Stimulated activated CD8-positive, alpha-beta memory T cell treated with anti-CD3 and anti-CD28 coated beads, Interleukin-15, amount 100 ng/mL, for 1 hour (primary cell): Measurements from ENCODE around the gene PHLPP1.

Source experiments
- DNase-seq: peaks from one replicate; pipeline ENCODE4 v3.0.0-alpha.2; 2020; ENCODE audit warnings: low read depth

PHLPP1 gene

DNA sequence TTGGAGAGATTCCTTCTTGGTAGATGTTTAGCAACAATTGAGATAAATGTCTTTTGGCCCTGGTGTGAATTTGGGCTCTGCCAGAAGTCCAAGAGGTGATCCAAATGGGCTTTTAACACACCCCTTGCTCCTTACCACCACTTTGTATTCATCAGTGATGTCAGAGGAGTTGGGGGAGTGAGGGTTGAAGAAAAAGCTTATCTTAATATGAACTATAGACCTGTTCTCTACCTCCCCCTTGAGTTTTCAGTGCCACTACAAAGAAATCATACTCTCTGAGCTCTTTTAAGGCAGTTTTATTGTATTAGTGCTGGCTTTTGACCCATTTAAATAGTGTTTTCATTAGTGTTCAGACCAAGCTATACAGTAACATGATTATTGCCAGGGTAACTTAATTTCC lies 229.1 kb downstream of the PHLPP1 start:
- DNase-seq, result no peak

DNA sequence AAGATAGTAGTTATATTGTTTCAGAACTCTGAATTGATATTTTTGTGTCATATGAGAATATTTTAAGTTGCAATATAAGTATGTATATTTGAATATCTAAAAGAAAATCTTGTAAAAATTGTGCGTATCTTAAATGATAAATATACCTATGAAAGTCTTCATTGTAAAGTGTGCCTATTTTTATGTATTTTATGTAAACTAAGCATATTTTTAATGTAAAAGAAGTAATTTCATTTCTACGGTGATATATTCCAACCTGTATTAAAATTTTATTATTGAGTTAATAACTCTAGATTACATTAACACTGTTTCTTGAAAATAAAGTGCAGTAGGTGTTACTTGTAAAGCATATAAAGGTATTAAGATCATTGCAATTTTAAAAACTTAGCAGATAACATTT lies 233.4 kb downstream of the PHLPP1 start:
- DNase-seq, result no peak

- DNase-seq, result no peak
These were observed 234.9 kb downstream of the PHLPP1 start for GRCh38 chr18:62950246-62950645.

DNA sequence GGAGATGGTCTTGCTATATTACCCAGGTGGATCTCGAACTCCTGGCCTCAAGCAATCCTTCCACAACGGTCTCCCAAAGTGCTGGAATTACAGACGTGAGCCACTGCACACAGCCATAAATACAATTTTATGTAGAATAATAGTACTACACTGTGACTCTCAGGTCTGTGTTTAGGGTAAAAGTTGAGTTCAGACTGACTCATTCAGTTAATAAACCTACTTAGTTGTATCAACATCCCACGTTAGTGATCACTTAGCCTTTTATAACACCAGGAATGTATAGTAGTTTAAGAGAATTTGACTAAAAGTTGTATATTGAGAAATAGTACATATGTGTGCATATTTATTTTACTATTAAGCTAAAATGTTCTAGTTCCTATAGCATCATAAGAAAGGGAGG lies 237.5 kb downstream of the PHLPP1 start:
- no peak for DNase-seq

GRCh38 chr18:62953663-62954062 lies 238.3 kb downstream of the PHLPP1 start:
- DNase-seq, result no peak

- DNase-seq, result no peak
These were observed 239.0 kb downstream of the PHLPP1 start for GRCh38 chr18:62954366-62954765.

- no peak for DNase-seq
These were observed 242.6 kb downstream of the PHLPP1 start for GRCh38 chr18:62957885-62958472.

- DNase-seq, result no peak
These were observed 244.1 kb downstream of the PHLPP1 start for GRCh38 chr18:62959481-62959880.

- DNase-seq, result no peak
These were observed 248.2 kb downstream of the PHLPP1 start for GRCh38 chr18:62963507-62963906.

DNA sequence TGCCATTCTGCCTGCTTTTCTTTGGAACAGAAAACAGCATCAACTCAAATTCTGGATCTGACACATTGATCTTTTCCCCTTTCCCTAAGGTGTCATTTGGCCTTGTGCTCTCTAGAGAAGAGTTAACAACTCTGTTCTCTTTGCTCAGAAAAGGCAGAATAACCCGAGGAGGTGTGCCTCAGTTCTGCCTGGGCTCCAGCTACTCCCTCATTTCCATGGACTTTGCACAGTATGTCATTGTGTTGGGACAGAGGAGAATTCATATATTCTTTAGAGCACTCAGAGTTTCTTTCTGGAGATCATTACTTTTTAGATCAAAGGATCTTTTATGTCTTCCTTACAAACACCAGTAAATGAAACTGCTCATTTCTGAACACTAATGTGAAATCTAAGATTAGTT lies 249.1 kb downstream of the PHLPP1 start:
- DNase-seq, result no peak

DNA sequence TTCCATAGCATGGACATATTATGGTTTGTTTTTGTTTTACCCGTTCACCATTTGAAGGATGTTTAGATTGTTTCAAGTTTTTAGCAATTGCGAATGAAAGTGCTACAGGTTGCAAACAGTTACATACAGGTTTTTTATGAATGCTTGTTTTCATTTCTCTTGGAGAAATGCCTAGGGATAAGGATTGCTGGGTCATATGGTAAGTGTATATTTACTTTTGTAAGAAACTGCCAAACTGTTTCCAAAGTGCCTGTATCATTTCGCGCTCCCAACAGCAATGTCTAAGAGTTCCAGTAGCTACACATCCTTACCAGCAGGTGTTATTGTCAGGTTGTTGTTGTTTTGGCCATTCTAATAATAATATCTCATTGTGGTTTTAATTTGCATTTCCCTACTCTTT lies 251.7 kb downstream of the PHLPP1 start:
- DNase-seq, result no peak

GRCh38 chr18:62973689-62974088 lies 258.3 kb downstream of the PHLPP1 start:
- no peak for DNase-seq

DNA sequence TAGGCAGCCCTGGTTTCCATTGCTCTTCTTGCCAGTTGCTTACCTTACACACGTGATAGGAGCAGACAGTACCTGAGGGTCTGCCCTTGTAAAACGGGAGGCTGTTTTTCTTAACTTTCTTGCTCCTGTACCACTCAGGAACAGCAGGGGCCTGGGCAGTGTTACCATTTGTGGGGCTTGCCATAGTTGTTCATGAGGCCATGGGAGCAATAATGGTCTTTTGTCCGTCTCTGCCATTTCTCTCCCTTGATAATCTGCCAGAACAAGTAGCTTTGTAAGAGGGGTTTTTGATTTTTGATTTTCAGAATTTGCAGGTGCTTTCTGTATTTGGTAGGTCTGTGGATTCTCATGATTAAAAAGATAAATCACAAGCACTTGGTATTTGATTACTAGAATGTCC lies 259.0 kb downstream of the PHLPP1 start:
- DNase-seq, result no peak

DNA sequence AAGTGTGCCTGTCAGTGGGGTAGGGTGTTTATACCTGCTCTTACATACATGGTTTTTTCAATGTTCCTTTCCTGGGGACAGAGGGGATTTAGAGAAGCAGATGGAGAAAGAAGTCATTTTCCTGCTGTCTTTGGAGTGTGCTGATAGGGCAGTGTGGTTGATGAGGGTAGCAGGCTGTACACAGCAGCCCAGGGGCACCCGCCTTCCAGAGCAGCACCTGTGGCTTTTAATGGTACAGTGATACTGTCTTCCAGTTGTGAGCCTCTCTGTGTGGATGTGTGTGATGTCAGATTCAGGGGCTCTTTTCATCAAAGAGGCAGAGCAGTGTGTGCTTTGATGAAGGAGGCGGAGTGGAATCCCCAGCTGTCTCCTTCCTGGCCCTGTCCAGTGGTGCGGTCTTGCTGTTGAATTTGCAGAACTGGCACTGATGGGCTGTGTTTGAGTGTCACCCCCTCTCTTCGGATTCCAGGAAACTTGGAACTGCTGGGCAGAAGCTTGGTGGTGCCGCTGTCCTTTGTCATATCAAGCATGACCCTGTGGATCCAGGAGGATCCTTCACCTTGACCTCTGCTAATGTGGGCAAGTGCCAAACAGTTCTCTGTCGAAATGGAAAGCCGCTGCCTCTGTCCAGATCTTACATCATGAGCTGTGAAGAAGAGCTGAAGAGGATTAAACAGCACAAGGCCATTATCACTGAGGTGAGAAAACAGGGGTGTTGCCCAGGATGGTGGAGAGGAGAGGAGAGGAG lies 259.8 kb downstream of the PHLPP1 start:
- no peak for DNase-seq

DNA sequence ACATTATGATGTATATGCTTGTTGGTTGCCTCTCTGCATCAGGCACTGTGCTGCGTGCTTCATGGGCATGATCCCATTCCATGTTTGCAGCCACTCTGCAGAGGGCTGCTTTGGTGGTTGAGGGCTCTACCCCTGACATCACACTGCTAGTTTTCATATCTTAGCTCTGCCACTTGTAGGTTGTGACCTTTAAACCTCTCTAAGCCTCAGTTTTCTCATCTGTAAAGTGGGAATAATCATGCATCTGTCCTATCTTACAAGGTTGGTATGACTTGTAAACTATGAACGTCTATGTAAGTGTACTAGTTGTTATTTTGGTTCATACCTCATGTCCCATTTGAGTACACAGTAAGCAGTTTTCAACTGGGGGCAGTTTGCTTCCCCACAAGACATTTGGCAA lies 260.4 kb downstream of the PHLPP1 start:
- no peak for DNase-seq

DNA sequence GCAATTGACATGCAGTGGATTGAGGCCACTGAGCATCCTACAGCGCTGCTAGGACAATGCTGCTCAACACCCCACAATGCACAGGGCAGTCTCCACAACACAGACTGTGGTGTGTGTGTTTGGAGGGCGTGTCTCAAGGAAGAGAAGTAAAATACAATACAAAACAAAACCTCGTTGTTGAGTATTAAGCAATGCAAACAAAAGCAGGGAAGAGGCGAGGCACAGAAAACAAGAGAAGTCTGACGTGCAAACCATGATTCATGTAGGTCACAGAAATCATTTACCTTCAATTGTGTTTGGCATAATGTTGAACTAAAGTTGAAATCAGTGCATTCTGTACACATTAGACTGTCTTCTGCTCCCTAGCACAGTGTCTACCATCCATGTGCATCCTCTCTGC lies 260.9 kb downstream of the PHLPP1 start:
- DNase-seq, result no peak

- DNase-seq, result no peak
These were observed 262.2 kb downstream of the PHLPP1 start for GRCh38 chr18:62977512-62977911.

GRCh38 chr18:62978251-62979049 lies 263.1 kb downstream of the PHLPP1 start:
- DNase-seq, result no peak

DNA sequence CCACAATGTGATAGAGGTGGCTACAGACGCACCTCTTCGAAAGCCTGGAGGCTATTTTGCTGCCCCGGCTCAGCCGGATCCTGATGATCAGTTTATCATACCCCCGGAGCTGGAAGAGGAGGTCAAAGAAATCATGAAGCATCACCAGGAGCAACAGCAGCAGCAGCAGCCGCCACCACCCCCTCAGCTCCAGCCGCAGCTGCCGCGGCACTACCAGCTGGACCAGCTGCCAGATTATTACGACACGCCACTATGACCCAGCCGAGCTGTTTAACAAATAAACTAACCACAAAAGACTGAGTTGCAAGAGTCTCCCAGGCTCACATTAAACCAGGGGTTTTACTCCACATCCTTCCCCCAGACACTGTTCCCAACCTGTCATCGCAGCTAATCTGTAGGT lies 263.8 kb downstream of the PHLPP1 start:
- DNase-seq, result no peak

DNA sequence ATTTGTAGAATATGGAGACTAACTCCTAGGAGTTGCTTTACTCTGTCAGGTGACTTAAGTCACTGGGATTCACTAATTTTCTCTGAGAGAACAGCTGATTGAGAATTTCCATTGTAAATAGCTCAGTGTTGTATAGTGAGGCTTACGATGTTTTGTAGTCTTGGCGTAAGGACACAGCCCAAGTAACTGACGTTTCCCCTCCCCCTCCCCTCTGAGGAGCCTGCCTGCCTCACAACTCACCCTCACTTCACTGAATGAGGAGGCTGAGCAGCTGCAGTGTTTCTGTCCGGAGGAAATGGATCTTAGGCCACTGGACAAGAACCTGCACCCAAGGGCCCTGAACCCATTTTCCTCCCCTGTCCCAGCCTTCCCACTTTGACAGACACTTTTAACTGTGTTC lies 264.6 kb downstream of the PHLPP1 start:
- DNase-seq, result no peak

DNA sequence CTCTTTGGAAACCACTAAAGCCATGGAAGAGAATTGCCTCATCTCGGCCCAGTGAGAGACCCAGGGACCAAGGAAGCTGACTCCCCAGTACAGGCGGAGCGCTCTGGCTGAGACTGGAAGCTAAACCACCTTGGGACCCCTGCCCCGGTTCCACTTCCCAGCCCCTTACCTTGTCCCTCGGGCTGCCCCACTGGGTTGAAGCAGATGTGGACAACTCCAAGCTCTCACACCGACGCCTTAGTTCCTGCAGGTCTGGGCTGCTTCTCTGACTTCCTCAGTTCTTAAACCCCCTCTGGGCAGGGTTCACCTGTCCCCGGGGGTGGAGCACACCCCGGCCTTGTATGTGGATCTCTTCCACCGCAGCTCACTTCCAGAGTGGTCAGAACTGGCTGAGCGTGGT lies 266.2 kb downstream of the PHLPP1 start:
- no peak for DNase-seq

DNA sequence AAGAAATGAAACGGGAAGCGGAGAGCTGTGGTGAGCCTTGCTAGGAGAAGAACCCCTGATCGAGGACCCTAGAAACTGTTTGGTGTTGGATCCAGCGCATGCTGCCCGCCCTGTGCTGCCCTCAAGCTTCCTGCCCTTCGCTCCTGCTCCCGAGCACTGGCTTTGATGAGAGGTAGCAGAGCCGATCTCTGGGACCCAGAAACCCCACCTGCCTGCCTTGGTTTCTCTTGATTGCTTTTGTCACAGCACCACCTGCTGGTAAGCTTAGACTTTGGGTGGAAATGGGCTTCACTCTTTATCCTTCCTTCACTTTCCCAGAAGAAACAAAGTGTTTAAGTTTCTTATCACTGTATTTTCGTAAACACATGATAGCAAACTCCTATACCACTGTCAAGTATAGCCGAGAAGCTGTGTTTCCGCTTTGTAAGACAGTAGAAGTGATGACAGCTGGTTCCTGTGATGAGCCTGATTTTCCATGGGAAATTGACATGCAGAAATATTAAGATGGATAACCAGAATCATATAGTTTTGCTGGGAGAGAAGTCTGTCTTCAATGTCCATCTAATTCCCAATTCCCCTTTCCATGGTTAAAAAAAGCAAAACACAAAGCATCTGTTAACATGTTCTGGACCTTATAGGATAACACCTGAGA lies 267.4 kb downstream of the PHLPP1 start:
- DNase-seq, result peak; percentile 32
